Right lobe of liver (tissue), 6 donors: ENCODE data around the gene NES. TPM values are rescaled to one million over a fixed set of nuclear protein-coding genes. Genes with fewer than 3 reads are reported as not detected.

Experiments used
- ATAC-seq, 4 donors: fragments of 200-7000 bp; cut with Tn5 transposase; one replicate each; pipeline ENCODE4 v1.9.1; 2020; ENCODE audit warnings: mild to moderate bottlenecking in 4 of 4, moderate library complexity in 4 of 4
- DNase-seq, 3 donors: peaks; one replicate each; pipeline ENCODE4 v3.0.0-alpha.2; 2020
- H3K27ac ChIP-seq, 3 donors: fragments of 200-600 bp; one replicate each; pipeline ENCODE4 v1.8.0; 2022
- H3K27me3 ChIP-seq, 2 donors: fragments of 200-600 bp; one replicate each; pipeline ENCODE4 v1.8.0; 2022
- H3K36me3 ChIP-seq, 4 donors: fragments of 200-600 bp; sonication (generic) in 1 of 4; one replicate each; pipeline versions ENCODE4 v1.5.1 to v1.8.0; 2017 to 2022; ENCODE audit warnings: control low read depth in 1 of 4
- H3K4me1 ChIP-seq, 4 donors: fragments of 200-600 bp; sonication (generic) in 1 of 4; one replicate each; pipeline versions ENCODE4 v1.5.1 to v1.8.0; 2017 to 2022; ENCODE audit warnings: control low read depth in 1 of 4
- H3K4me3 ChIP-seq, 3 donors: fragments of 200-600 bp; one replicate each; pipeline ENCODE4 v1.8.0; 2022
- H3K9me3 ChIP-seq, 4 donors: fragments of 200-600 bp; sonication (generic) in 1 of 4; one replicate each; pipeline versions ENCODE4 v1.5.1 to v1.8.0; 2017 to 2022; ENCODE audit warnings: control low read depth in 1 of 4
- POLR2A ChIP-seq: fragments of 450-650 bp; IDR thresholded peaks from one replicate; pipeline ENCODE4 v1.6.1; 2017; ENCODE audit warnings: antibody characterized with exemption, mild to moderate bottlenecking
- WGBS: methylation state at CpG from one replicate; pipeline ENCODE4 v1.1.6; 2018; ENCODE audit warnings: low coverage, low lambda C conversion rate; ENCODE audit not compliant: insufficient coverage; ENCODE audit errors: missing lambda C conversion rate; 5-methylcytosine and 5-hydroxymethylcytosine counted together
- intact Hi-C, 2 donors: fragments of 100-400 bp; cut with DNase I; formaldehyde crosslinking; loops; one replicate each; pipeline versions ENCODE4 v1.11.2 to v1.14.1; 2022
- total RNA-seq, 6 experiments: library from RNA; depleted of rRNA in 2 of 6; stranded (reverse); fragments of >200 nt in 2 of 6; fragmentation: NEBNext Ultra II Directional in 3 of 6; extraction: Animal tissue kit (Norgen Biotek cat#: 25700) in 3 of 6; gene quantifications; one replicate each; pipeline versions ENCODE4 v1.1.0 to v1.2.4, GENCODE V29; 2016 to 2023
- TF ChIP-seq, protein P1 (sequence below), 4 donors: fragments of 200-600 bp in 3 of 4; fragments of 450-650 bp in 1 of 4; IDR thresholded peaks; one replicate each; pipeline versions ENCODE4 v1.5.1 to v1.8.0; 2016 to 2022; ENCODE audit warnings: antibody characterized with exemption in 4 of 4, mild to moderate bottlenecking in 2 of 4
- donor health status: DM: no; HTN: yes; CAD: no.
- donor health status: DM: no; HTN: no; CAD: no.
- donor health status: DM: no; HTN: no; CAD: no.
- donor health status: DM: no; HTN: yes; CAD: no.
- donor health status: DM: no; HTN: yes; CAD: no.

Gene NES
- total RNA-seq, 6 experiments from 2014 or later, result 1.1 to 7.5 (median 2.6) TPM

DNA sequence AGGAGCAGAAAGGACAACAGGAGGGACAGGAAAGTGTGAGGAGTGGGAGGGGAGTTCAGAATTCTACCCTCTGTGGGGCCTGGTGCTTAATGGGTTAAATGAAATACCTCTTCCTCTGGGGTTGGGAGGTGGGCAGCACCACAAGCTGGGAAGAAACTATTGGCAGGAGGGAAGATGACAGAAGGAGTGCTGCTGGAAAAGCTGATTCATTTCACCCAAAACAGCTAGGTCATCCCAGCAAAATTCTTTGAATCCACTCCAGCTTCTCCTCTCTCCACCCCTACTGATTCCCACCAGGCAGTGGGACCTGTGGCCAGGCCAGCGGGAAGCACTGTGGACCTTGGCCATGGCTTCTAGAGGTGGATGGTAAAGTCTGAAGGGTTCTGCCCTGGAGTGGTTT, 22.5 kb downstream of the NES start:
- no peaks in the 10 kb centered on the region for H3K36me3 ChIP-seq

DNA sequence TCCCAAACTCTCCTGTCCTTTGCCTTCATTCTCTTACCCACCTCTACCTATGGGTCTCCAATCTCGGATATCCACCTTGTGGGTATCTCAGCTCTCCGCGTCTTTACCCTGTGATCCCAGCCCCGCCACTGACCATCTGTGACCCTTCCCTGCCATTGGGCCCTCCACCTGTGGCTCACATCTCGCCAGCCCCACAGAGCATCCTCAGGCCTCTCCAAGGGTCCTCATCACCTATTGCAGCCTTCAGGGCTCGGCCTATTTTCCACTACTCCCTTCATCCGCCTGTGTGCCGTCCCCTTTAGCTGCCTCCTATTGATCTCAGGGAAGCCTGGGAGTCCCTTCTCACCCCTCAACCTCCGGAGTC, 24.2 kb downstream of the NES start:
- H3K36me3 ChIP-seq, result no peaks in the 10 kb centered on the region
- H3K4me1 ChIP-seq, result peaks cover 0 to 3% (median 0%) of the 10 kb centered on the region in 4 donors
- no peak overlapping the region for H3K4me3 ChIP-seq
- TF ChIP-seq, protein P1, sequence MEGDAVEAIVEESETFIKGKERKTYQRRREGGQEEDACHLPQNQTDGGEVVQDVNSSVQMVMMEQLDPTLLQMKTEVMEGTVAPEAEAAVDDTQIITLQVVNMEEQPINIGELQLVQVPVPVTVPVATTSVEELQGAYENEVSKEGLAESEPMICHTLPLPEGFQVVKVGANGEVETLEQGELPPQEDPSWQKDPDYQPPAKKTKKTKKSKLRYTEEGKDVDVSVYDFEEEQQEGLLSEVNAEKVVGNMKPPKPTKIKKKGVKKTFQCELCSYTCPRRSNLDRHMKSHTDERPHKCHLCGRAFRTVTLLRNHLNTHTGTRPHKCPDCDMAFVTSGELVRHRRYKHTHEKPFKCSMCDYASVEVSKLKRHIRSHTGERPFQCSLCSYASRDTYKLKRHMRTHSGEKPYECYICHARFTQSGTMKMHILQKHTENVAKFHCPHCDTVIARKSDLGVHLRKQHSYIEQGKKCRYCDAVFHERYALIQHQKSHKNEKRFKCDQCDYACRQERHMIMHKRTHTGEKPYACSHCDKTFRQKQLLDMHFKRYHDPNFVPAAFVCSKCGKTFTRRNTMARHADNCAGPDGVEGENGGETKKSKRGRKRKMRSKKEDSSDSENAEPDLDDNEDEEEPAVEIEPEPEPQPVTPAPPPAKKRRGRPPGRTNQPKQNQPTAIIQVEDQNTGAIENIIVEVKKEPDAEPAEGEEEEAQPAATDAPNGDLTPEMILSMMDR (IDR thresholded peaks at IDR 0.05), result no peak
- no peak for ATAC-seq
- no peaks in the 10 kb centered on the region for H3K27me3 ChIP-seq
- 72% methylated on average over 9 of the region's 9 CpGs for WGBS
- H3K9me3 ChIP-seq, result no peaks in the 10 kb centered on the region
- DNase-seq, result no peak
- no peak overlapping the region for H3K27ac ChIP-seq
- intact Hi-C loops, result no loop called here

More for the DNA sequence above, 22.5 kb downstream of the NES start:
- peaks cover 0 to 6% (median 0%) of the 10 kb centered on the region in 4 donors for H3K4me1 ChIP-seq
- TF ChIP-seq, protein P1 (IDR thresholded peaks at IDR 0.05), result no peak
- TF ChIP-seq POLR2A, result no peak
- no peak overlapping the region for H3K27ac ChIP-seq
- DNase-seq (no peak), ATAC-seq (no peak)
- intact Hi-C loops, result no loop called here
- no peaks in the 10 kb centered on the region for H3K27me3 ChIP-seq
- WGBS, result no CpG with 5 or more reads among the region's 1 CpG
- H3K9me3 ChIP-seq, result no peaks in the 10 kb centered on the region
- H3K4me3 ChIP-seq, result no peak overlapping the region

DNA sequence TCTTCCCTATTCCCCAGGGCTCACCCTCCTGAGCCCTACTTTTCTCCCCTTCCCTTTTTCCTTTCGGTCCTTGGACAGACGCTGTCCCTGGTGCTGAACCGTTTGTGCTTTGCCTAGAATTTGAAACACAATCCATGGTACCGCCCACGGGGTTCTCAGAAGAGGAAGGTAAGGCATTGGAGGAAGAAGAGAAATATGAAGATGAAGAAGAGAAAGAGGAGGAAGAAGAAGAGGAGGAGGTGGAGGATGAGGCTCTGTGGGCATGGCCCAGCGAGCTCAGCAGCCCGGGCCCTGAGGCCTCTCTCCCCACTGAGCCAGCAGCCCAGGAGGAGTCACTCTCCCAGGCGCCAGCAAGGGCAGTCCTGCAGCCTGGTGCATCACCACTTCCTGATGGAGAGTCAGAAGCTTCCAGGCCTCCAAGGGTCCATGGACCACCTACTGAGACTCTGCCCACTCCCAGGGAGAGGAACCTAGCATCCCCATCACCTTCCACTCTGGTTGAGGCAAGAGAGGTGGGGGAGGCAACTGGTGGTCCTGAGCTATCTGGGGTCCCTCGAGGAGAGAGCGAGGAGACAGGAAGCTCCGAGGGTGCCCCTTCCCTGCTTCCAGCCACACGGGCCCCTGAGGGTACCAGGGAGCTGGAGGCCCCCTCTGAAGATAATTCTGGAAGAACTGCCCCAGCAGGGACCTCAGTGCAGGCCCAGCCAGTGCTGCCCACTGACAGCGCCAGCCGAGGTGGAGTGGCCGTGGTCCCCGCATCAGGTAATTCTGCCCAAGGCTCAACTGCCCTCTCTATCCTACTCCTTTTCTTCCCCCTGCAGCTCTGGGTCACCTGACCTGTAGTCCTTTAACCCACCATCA, 24.8 kb downstream of the NES start:
- DNase-seq, result no peak
- peak in 1 of 4 donors; percentile 24 for ATAC-seq
- H3K27me3 ChIP-seq, result no peaks in the 10 kb centered on the region
- no peaks in the 10 kb centered on the region for H3K36me3 ChIP-seq
- WGBS, result 17% methylated on average over 7 of the region's 16 CpGs
- H3K4me3 ChIP-seq, result no peak overlapping the region
- H3K27ac ChIP-seq, result no peak overlapping the region
- peaks cover 0 to 3% (median 0%) of the 10 kb centered on the region in 4 donors for H3K4me1 ChIP-seq
- H3K9me3 ChIP-seq, result no peaks in the 10 kb centered on the region
- TF ChIP-seq POLR2A, result no peak
- TF ChIP-seq, protein P1 (IDR thresholded peaks at IDR 0.05), result no peak
- intact Hi-C loops, result no loop called here

DNA sequence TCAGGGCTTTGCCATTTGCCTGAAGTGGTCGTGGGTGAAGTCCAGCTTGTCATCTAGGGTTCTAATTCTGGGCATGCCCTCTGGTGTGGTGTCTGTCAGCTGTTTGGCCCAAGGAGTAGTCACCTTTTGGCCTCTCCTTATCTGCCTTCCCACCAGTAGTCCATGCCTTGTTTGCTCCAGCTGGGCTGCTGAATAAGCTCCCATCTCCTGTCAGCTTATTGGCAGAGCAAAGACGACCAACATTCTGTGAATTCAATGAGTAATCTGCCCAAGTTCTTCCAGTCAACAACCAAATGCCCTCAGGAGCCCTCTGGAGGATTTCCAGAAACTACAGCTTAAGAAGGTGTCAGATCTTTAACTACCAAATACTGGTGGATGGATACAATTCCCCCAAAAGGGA, 28.3 kb downstream of the NES start:
- no peak for TF ChIP-seq POLR2A
- TF ChIP-seq, protein P1 (IDR thresholded peaks at IDR 0.05), result no peak
- no peak overlapping the region for H3K4me3 ChIP-seq
- no peak overlapping the region for H3K27ac ChIP-seq
- 4% methylated on average over 2 of the region's 2 CpGs for WGBS
- H3K9me3 ChIP-seq, result no peaks in the 10 kb centered on the region
- H3K36me3 ChIP-seq, result no peaks in the 10 kb centered on the region
- H3K27me3 ChIP-seq, result no peaks in the 10 kb centered on the region
- DNase-seq (no peak), ATAC-seq (no peak)
- intact Hi-C loops, result no loop called here
- H3K4me1 ChIP-seq, result no peaks in the 10 kb centered on the region
